Measurements from ENCODE around the gene CIAO2B.
A peak's percentile ranks its signal among the peaks of the same experiment; 100 is the strongest.

DNA sequence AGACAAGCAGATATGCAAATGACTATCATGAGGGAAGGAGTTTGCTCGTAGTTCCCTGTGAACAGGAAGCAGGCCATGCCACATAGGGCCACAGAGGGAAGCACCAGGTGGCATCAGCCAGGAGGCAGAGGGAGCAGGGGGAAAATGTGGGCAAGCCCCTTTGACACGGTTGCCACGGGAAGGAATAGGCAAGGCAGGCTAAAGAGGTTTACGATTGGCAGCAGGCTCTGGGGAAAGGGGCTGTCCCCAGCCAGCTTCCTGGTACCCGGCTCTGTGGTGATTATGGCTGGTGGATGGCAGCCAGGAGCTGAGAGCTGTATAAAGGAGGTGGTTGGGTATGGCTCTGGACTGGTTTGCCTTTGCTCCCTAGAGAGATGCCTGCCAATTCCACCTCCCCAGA lies 27.7 kb upstream of the CIAO2B start:
- TF ChIP-seq POLR2A (IDR thresholded peaks at IDR 0.05), result peak; percentile 16
- no peak for TF ChIP-seq CTCF (IDR thresholded peaks at IDR 0.05)
